GM10248 (cell line): ENCODE measurements around the gene PPFIA3.
"Not testable (repeated sequence)": the region's sequence is repeated elsewhere in the genome, so short reads cannot be mapped to it uniquely, and the experiment has no call there.

Source experiments
- CTCF ChIA-PET: fragments of 300-600 bp; sonication (Branson Sonifier 250); formaldehyde crosslinking; extraction: SDS; loops from one replicate; lab custom pipeline; 2021; ENCODE audit warnings: antibody characterized with exemption; lab: Yijun Ruan, JAX
- POLR2A ChIA-PET: fragments of 350-650 bp; sonication (Branson Sonifier 250); formaldehyde crosslinking; extraction: SDS; loops from one replicate; lab custom pipeline; 2020; ENCODE audit warnings: antibody characterized with exemption; lab: Yijun Ruan, JAX
- DNase-seq: peaks from one replicate; pipeline ENCODE4 v3.0.0; 2012; ENCODE audit errors: extremely low spot score
- CTCF ChIP-seq: IDR thresholded peaks from 2 replicates; pipeline ENCODE4 v1.5.1; 2012; ENCODE audit warnings: mild to moderate bottlenecking, low read depth; ENCODE audit errors: extremely low read depth, missing control alignments, control extremely low read depth

PPFIA3 gene

GRCh38 chr19:49165865-49166301 lies 46.5 kb downstream of the PPFIA3 start:
- no peak for DNase-seq
- CTCF ChIA-PET = interaction anchor here (1.3 kb wide), 1 partner anchor 32 kb away, joined by 3 read pairs; no protein-coding TSS in a partner anchor
- TF ChIP-seq CTCF = no peak
- POLR2A ChIA-PET = no interaction called here

DNA sequence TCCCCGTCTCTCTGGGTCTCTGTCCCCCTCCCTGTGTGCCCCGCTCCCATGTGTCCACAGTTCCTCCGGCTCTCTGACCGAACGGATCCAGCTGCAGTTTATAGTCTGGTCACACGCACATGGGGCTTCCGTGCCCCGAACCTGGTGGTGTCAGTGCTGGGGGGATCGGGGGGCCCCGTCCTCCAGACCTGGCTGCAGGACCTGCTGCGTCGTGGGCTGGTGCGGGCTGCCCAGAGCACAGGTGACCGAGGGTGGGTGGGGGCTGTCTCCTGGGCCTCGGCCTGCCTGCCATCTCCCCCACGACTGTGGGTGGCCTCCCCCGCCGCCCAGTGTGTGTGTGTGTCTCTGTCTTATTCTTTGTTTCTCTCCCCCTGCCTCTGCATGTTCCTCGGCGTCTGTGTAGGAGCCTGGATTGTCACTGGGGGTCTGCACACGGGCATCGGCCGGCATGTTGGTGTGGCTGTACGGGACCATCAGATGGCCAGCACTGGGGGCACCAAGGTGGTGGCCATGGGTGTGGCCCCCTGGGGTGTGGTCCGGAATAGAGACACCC lies 48.6 kb downstream of the PPFIA3 start:
- no peak for TF ChIP-seq CTCF
- POLR2A ChIA-PET = no interaction called here

DNA sequence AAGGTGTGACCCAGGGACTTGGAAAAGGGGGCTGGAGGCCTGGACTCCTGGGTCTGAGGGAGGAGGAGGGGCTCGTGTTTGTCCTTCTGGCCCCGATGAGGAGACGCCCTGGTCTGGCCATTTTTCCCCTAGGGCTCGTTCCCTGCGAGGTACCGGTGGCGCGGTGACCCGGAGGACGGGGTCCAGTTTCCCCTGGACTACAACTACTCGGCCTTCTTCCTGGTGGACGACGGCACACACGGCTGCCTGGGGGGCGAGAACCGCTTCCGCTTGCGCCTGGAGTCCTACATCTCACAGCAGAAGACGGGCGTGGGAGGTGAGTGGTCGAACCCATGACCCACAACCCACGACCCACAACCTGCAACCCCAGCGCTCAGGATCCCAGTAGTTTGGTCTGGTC lies 49.1 kb downstream of the PPFIA3 start:
- ChIA-PET CTCF (no interaction called here), POLR2A (no interaction called here)
- no peak for DNase-seq
- no peak for TF ChIP-seq CTCF

More for the DNA sequence above, 48.6 kb downstream of the PPFIA3 start:
- CTCF ChIA-PET = no interaction called here
- DNase-seq = no peak

- CTCF ChIA-PET = no interaction called here
- DNase-seq = no peak
- POLR2A ChIA-PET = no interaction called here
- no peak for TF ChIP-seq CTCF
These were observed 53.9 kb downstream of the PPFIA3 start for GRCh38 chr19:49173198-49173597.

- no peak for TF ChIP-seq CTCF
- ChIA-PET CTCF (interaction anchor here (0.6 to 1.4 kb wide), 2 partner anchors 28 to 34 kb away, joined by 3 to 4 read pairs; no protein-coding TSS in a partner anchor), POLR2A (no interaction called here)
- DNase-seq = no peak
These were observed 61.3 kb downstream of the PPFIA3 start for GRCh38 chr19:49180659-49181058.

DNA sequence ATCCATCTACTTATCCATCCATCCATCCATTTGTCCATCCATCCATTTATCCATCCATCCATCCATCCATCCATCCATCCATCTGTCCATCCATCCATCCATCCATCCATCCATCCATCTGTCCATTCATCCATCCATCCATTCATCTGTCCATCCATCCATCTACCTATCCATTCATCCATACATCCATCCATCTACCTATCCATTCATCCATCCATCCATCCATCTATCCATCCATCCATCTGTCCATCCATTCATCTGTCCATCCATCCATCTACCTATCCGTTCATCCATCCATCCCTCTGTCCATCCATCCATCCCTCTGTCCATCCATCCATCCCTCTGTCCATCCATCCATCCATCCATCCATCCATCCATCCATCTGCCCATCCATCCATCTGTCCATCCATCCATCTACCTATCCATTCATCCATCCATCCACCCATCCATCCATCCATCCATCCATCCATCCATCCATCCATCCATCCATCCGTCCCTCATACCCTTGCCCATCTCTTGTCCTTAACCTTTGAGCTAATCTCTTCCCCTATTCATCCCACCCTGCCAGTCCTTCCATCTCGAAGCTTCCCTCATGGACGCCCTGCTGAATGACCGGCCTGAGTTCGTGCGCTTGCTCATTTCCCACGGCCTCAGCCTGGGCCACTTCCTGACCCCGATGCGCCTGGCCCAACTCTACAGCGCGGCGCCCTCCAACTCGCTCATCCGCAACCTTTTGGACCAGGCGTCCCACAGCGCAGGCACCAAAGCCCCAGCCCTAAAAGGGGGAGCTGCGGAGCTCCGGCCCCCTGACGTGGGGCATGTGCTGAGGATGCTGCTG lies 62.9 kb downstream of the PPFIA3 start:
- DNase-seq, POLR2A ChIA-PET: not testable (repeated sequence)
- CTCF ChIA-PET = interaction anchor here (1.3 kb wide), 1 partner anchor 18 kb away, joined by 3 read pairs; no protein-coding TSS in a partner anchor
